Measurements from ENCODE around the gene DNAJC1.

GRCh38 chr10:21969326-21970287 lies 33.9 kb downstream of the DNAJC1 start:
- TF ChIP-seq POLR2A (IDR thresholded peaks at IDR 0.05; ENCODE audit: low read depth, low read length) (no peak), POLR2AphosphoS5 (IDR thresholded peaks at IDR 0.05; ENCODE audit: low read depth, low read length) (no peak)

All from GM12891 (cell line).